ENCODE measurements around the gene DUS4L.
"Not testable (repeated sequence)": the region's sequence is repeated elsewhere in the genome, so short reads cannot be mapped to it uniquely, and the experiment has no call there.

Gene DUS4L, protein sequence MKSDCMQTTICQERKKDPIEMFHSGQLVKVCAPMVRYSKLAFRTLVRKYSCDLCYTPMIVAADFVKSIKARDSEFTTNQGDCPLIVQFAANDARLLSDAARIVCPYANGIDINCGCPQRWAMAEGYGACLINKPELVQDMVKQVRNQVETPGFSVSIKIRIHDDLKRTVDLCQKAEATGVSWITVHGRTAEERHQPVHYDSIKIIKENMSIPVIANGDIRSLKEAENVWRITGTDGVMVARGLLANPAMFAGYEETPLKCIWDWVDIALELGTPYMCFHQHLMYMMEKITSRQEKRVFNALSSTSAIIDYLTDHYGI

DNA sequence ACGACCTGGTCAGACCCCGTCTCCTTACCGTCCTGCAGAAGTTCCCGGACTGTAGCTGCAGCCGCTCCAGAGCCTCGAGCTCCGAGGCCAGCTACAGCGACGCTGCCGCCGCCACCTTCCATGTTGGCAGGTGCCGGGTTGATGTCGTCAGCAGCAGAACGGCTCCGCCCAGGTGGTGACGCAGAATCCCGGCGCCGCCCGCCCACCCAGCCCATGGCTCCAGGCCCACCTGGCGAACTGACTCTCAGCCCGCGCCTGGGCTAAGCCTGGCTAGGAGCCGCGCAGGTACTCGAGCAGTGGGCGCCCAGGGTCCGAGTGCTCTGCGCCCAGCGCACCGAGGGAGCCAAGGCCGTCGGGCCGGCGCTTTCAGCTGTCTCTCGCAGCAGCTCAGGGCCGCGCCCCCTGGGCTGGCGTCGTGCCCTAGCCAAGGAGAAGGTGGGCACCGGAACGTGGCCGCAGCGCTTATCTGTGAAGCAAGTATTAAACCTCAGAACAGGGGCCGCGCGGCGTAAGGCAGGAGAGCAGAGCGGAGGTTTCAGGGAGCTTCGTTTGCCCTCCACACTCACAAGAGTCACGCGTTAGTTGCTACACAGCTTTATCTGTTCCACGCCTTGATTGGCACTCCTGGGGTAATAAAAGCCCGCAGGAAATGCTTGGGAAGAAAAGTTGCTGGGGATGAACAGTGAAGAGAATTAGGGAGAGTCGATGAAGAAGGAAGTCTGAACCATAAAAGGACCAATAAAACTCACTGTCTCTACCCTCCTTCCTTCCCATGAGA, at the start of gene DUS4L, which contains the start of gene COG5:
Gene DUS4L, plus strand, starts transcription at position 197 of the 778 bp plus-strand sequence. CDS start 3,100 bp downstream, outside the sequence.
Gene COG5, minus strand, starts transcription at position 146 of the 778 bp plus-strand sequence. Its CDS starts 24 bp downstream, at position 122.
- peak; percentile 94 for DNase-seq

DNA sequence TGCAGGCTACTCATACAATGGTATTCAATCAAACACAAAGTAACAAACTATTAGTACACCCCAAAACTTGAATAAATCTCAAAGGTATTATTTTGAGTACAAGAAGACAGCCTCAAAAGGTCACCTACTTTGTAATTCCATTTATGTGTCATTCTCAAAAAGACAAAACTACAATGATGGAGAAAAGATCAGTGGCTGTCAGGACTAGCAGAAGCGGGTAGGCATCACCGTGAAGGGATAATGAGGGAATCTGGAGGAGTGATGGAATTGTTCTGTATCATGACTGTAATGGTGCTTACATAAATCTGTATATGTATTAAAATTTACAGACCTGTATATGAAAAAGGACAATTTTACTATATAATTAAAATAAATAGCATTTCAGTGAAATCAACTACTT, 37.1 kb upstream of the DUS4L start:
- DNase-seq, result no peak

DNA sequence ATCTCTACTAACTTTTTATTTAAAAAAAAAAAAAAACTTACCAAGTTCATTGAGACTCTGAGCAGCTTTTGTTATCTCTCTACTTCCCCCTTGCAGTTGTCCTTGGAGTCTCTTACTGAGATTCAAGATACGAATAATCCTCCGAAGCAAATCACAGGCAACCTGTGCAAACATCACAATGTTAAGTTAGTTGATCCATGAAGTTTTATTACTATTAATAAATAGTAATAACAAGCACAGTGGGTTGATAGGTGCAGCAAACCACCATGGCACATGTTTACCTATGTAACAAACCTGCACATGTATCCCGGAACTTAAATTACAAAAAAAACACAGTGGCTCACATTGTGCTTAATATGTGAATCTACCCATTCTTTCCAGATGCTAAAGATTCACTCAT, 36.6 kb upstream of the DUS4L start:
- DNase-seq, result no peak

DNA sequence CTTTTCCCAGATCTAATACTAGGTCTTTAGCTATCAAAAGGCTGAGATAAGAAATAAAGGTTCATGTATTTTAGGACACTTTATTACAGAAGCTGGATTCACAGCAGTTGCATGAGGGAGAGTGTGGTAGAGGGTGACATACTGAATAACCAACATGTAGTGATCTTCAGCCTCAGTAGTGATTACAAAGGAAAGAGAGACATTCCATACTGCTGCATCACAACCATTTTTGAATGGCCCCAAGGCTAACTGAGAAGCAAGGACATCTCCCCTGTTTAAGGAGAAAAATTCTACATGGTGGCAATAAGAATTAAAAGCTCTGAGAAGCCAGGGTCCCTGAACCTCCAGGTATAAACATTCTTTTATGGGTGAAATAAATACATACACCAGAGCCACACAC, 35.3 kb upstream of the DUS4L start:
- DNase-seq, result no peak

DNA sequence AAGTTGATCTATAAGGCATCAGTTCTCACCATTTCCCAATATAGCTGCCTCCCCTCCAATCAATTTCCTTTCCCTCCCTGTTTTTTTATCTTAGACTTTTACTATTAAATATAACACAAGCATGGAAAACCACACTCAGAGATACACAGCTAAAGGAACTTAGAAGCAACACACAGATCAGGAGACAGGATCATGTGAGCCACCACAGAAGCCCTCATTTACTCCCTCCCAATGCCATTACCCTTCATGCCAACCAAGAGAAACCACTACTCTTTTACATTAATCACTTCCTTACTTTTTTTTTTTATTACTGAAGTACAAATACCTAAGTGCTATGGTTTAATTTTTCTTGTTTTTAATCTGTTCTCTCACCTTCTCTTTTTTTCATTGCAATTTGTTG, 33.0 kb upstream of the DUS4L start:
- no peak for DNase-seq

DNA sequence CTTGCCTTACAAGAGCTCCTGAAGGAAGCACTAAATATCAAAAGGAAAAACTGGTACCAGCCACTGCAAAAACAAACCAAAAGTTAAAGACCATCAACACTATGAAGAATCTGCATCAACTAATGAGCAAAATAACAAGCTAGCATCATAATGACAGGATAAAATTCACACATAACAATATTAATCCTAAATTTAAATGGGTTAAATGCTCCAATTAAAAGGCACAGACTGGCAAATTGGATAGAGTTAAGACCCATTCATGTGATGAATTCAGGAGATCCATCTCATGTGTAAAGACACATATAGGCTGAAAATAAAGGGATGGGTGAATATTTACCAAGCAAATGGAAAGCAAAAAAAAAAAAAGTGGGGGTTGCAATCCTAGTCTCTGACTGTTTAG, 29.6 kb upstream of the DUS4L start:
- DNase-seq, result no peak

DNA sequence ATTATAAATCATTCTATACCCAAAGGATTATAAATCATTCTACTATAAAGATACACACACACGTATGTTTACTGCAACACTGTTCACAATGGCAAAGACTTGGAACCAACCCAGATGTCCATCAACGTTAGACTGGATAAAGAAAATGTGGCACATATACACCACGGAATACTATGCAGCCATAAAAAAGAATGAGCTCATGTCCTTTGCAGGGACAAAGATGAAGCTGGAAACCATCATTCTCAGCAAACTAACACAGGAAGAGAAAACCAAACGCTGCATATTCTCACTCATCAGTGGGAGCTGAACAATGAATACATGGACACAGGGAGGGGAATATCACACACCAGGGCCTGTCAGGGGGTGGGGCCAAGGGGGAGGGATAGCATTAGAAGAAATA, 26.5 kb upstream of the DUS4L start:
- not testable (repeated sequence) for DNase-seq

DNA sequence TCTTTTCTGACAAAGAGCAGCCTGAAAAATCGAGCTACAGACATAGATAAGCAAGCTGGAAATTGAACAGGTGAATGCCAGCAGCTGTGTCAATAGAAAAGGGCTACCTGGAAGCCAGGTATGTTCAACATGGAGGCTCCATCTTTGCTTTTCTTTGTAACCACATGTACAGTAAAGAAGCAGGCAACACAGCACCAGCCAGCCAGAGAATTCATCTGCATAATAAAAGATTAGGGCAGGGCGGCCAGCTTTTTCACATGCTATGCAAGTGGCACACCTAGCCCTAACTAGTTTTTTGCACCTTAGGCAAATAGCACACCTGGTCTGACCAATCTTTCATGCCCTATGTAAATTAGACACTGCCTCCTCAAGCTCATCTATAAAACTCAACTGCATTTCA, 25.8 kb upstream of the DUS4L start:
- DNase-seq, result no peak

DNA sequence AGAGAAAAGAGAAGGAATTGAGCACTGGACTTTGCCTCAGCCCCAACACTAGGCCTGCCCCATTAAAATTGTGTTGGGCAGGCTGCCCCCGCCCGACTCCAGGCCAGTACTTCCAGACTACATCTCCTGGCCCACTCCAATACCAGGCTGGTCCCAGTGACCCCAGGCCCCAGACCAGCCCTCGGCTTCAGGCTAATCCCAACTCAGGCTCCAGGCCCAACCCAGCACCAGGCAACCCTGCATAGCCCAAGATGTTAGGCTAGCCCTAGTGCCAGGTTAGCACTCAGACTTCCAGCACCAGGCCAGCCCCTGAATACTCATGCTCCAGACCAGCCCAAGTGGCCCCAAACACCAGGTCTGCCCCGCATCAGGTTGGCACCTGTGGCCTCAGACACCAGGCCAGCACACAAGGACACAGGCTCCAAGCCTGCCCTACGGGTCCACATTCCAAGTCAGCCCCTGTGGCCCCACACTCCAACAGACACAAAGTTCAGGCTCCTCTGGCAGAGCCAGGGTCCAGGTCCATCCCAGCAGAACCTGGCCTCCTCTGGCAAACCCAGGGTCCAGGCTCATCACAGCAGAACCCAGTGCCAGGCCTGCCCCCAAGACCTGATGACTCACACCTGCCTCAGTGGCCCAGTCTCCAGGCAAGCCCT, 20.3 kb upstream of the DUS4L start:
- no peak for DNase-seq

DNA sequence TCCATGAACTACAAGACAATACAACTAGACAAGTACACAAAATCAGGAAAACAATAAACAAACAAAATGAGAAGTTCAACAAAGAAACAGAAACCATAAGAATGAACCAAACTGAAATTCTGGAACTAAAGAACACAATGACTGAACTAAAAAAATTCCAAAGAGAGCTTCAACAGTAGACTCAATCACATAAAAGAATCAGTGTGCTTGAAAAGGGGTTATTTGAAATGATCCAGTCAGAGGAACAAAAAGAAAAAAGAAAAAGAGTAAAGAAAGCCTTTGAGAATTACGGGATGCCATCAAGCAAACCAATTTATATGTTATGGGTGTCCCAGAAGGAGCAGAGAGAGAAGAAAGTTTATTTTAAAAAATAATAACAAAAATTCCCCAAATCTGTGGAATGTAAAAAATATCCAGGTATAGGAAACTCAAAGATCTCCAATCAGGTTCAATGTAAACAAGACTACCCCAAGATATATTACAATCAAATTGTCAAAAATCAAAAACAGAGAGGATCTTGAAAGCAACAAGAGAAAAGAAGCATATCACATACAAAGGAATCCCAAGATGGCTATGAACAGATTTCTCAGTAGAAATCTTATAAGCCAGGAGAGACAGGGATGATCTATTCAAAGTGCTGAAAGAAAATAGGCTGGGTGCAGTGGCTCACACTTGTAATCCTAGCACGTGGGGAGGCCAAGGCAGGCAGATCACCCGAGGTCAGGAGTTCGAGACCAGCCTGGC, 18.8 kb upstream of the DUS4L start:
- DNase-seq, result no peak

DNA sequence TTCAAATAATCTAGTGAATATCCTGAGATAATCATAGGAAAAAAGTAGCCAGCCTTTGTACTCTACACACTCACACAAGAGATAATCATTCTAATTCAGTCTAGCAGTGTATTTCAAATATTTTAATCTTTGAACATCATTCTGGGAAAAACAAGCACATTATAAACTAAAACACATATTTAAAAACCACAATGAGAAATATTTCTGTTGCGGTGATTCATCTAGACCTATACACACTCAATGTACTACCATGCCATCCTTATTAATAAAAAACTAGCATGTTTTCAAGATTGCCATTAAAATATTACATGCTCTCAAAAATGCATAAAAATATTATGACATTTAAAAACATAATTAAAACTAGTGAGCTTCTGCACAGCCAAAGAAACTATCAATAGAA, 11.8 kb upstream of the DUS4L start:
- no peak for DNase-seq

DNA sequence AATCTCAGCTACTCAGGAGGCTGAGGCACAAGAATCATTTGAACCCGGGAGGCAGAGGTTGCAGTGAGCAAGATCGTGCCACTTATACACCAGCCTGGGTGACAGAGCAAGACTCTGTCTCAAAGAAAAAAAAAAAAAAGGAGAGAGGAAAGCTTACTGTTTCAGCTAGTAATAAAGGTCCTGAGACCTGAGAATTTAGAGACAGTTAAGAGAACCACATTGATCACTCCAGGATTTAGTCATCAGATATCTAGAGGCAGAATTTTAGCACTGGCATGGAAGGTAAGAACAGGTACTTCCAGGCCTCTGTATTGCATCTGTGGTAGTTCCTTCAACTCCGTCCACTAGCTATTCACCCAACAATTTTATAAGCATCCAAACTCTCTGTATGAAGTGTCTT, 7.9 kb upstream of the DUS4L start:
- DNase-seq, result no peak

DNA sequence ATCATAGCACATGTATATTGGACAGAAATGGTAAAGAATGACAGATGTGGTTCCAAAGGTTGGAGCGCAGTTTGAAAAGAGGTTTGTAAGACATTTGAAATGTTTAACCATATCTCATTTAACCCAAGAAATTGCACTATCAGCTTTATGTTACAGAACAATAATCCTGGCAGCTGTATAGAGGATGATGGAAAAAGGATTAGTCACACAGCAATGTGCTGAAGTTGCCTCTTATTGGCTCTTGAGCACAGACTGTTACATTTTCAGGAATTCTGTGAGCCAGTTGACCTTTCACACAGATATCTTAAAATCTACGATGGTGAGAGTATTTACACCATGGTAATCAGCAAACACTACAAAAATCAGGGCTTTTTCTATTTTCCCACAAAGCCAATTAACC, 3.9 kb upstream of the DUS4L start:
- DNase-seq, result no peak

DNA sequence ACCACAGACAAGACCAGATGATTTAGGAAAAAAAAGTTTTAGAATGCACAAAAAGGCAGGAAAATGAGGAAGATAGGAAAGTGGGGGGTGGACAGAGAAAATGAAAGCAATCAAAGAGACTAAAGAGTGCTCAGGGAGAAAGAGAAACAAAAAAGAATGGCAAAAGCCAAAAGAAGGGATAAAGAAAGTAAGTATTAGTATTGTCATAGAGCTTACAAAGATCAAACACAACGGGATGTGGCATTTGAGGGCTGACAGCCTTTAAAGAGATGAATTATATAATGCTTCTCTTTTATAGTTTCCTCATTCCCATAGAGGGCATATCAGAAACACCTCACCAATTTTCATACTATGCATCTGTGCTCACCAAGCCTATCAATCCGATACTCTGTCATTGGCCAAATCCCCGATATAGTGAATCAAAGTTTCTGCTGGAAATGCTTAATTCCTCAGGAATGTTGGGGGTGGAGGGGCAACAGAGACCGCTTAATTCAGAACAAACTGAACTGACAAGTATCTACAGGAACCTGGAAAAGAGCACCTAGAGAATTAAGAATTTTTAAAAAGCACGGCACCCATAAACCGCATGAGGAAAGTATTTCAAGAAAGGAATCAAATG, 2.8 kb upstream of the DUS4L start:
- DNase-seq, result no peak

DNA sequence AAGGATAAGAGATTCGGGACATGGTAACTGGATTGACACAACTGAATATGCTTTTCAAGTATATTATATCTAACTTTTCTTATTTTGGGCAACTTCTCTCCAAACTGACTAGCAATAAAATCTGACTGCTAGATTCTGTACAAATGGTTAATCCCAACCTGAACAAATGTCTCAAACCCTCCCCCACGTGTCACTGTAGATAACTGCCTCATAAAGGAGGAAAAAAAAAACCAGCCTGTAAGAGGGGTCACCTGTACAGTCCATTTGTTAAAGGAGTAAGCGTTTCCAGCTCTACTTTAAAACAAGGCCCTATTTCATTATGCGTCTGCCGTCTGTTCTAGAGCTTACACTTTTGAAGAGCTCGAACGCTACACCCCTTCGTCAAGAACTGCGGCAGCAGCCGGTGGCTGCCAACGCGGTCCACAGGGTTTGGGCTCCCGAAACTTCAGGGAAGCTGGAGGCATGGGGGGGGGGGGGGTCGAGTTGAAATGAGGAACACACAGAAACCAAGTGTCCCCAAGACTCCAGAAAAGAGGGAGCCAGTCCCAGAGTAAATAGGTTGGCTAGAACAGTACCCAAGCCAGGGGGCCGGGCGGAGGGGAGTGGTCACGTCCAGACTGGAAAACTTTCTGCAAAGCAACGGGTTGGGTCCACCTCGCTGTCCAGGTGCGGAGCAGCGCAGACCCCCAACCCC, 543 bp upstream of the DUS4L start:
- no peak for DNase-seq

DNA sequence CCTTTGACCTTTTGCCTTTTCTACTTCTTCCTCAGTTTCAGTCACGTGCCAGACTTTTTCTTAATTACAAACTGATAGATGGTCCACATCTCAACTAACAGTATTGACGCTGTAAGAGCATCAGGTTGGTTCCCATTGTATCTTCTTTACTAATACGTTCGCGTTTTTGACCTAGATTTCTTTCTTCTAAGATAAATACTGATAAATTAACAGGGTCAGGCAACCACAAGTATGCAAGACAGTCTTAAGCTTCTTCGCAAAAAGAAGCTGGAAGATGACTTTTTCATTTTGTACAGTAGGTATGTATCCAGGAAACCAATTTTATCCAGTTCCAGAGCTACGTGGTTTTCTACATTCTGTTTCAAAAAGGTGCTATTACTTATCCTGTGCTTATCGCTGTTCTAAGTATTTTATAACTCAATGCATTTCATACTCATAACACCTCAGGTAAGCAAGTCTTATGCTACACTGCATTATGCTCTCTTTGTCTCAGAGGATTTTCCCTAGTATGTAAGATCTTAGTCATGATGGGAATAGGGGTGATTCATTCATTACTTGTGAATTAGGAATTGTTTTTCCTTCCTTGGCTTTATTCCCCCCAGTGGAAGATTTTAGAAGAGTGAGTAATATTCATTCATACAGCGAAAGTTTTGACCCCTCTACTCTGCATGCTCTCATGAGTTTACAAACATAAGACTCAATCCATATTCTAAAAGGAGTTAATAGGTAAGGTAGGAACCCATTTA, 955 bp downstream of the DUS4L start:
- DNase-seq, result no peak

DNA sequence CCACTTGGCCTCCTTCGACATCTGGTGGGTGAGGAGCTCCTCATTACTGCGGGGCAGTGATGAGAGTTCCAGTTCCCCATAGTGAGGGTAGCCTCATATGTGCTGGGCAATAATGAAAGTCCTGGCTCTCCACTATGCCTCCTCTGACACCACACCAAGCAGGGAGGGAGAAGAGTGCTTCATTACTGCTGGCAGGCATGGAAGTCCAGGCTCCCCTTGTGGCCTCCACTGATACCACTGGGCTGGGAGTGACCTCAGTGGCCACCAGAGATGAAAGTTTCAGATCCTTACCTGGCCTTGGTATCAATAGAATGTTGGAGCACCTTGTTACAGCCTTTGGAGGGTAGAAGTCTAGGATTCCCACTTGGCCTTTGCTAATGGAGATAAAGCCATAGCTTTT, 6.5 kb downstream of the DUS4L start:
- no peak for DNase-seq

DNA sequence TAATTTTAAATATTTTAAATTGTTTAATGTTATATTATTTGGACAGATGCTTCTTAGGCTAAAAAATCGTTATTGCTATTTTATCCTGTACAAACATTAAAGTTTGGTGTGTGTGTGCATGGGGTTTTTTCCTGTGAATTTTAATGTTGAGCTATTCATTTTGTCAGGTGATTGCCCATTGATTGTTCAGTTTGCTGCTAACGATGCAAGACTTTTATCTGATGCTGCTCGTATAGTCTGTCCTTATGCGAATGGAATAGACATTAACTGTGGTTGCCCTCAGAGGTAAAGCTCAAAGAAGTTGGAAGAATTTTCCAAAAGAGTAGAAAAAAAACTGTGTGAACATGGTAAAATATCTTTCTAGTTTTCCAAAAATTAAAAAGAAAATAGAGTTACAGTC, 9.8 kb downstream of the DUS4L start:
- DNase-seq, result no peak

DNA sequence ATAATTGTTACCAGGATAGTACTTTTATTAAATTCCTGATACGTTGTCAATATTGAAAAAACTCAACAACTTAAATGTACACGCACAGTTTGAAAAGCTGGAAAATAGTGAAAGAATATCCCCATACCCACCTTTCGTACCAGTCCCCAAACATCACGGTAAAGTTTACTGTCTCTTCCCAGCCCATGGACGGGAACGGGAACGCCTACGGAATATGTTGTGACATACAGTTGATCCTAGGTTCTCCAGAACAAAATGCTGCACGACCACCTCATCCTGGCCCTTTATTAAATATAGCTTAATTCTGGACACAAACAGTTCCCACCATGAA, 15.7 kb downstream of the DUS4L start:
- DNase-seq, result no peak

DNA sequence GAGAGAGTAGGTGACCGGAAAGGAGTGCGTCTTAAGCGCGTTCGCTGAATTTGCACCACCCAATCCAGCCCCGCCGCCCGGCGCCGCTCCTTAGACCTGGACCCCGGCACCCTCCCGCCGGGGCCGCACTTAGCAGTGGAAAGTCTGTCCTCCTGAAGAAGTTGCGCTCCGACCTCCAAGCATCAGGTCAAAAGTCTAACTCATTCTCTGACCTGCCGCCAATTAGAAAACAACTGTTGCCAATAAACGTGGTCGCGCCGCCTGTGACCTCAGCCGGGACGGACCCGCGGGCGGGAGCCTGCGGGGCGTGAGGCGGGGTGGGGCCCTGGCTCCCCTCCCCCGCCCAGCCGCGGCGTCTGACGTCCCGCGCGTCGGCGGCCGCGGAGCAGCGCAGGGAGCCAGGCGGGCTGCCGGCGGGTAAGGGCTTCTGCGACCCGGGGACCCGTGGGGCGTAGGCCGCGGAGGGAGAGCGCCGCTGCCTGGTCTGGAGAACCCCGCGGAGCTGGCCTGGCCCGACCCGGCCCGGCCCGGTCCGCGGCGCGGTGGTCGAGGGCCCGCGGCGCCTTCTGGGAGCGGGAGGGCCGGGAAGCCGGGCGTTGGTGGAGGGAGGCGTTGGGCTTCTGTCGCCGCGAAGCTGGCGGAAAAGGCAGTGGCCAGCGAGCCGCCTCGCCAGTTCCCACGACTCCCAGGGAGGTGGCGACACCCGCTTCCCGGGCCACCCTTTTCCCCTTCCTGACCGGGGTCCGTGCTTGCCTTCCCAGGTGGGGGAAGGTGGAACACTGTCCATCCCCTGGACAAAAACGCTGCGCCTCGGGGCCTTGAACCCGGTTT, 16.3 kb downstream of the DUS4L start, which contains the start of gene BCAP29:
Gene BCAP29, plus strand, starts transcription at position 362 of the 831 bp plus-strand sequence. CDS start 527 bp downstream, outside the sequence.
- peak; percentile 88 for DNase-seq

All from activated CD8-positive, alpha-beta memory T cell treated with anti-CD3 and anti-CD28 coated beads for 24 hours (primary cell).